Body of pancreas (tissue), 4 donors: ENCODE results near the gene AMMECR1L. TPM values are rescaled to one million over a fixed set of nuclear protein-coding genes. Genes with fewer than 3 reads are reported as not detected.

Experiments used
- ATAC-seq: fragments of 150-250 bp; one replicate; pipeline ENCODE4 v1.9.1; 2016
- DNase-seq, 4 donors: peaks; one replicate each; pipeline ENCODE4 v3.0.0-alpha.2; 2019
- H3K27ac ChIP-seq, 4 donors: fragments of 200-600 bp; sonication (generic); 1 replicate in 3 of 4; 2 replicates in 1 of 4; pipeline versions ENCODE4 v1.5.1 to v1.6.1; 2016 to 2019; ENCODE audit warnings: mild to moderate bottlenecking in 1 of 4, mixed read lengths in 1 of 4, moderate library complexity in 1 of 4
- H3K27me3 ChIP-seq, 2 donors: fragments of 200-600 bp; sonication (generic); one replicate each; pipeline ENCODE4 v1.6.0; 2016; ENCODE audit warnings: mild to moderate bottlenecking in 1 of 2
- H3K36me3 ChIP-seq, 2 donors: fragments of 200-600 bp; sonication (generic); replicated peaks in 1 of 2; 2 replicates each; pipeline ENCODE4 v1.5.1; 2016; ENCODE audit warnings: low read depth in 2 of 2; ENCODE audit not compliant: insufficient read depth in 1 of 2
- H3K4me1 ChIP-seq: fragments of 200-600 bp; sonication (generic); one replicate; pipeline ENCODE4 v1.6.0; 2016
- H3K4me3 ChIP-seq, 2 donors: fragments of 200-600 bp; sonication (generic); 1 replicate in 1 of 2; 2 replicates in 1 of 2; pipeline ENCODE4 v1.5.1; 2016 to 2019
- H3K9me3 ChIP-seq, 3 donors: fragments of 200-600 bp; sonication (generic); 1 replicate in 2 of 3; 2 replicates in 1 of 3; pipeline ENCODE4 v1.5.1; 2016
- POLR2A ChIP-seq, 3 donors: fragments of 450-650 bp; IDR thresholded peaks; one replicate each; pipeline ENCODE4 v1.6.1; 2016; ENCODE audit warnings: antibody characterized with exemption in 3 of 3, mild to moderate bottlenecking in 2 of 3
- WGBS, 2 donors: methylation state at CpG; one replicate each; pipeline ENCODE4 v1.1.5; 2017; 5-methylcytosine and 5-hydroxymethylcytosine counted together
- intact Hi-C: fragments of 100-400 bp; cut with DNase I; formaldehyde crosslinking; loops from one replicate; pipeline ENCODE4 v1.15.1; 2023
- total RNA-seq, 2 donors: library from RNA; depleted of rRNA; stranded (reverse); fragments of >200 nt; gene quantifications; one replicate each; pipeline ENCODE4 v1.1.0, GENCODE V29; 2016
- TF ChIP-seq, protein P1 (sequence below), 7 experiments: fragments of 450-650 bp in 4 of 7; fragments of 200-600 bp in 3 of 7; sonication (generic) in 3 of 7; IDR thresholded peaks; one replicate each; pipeline ENCODE4 v1.5.1; 2016 to 2019; ENCODE audit warnings: antibody characterized with exemption in 7 of 7

Gene AMMECR1L
- total RNA-seq, 2 donors from 2014 or later = 6.2 to 9.2 TPM

DNA sequence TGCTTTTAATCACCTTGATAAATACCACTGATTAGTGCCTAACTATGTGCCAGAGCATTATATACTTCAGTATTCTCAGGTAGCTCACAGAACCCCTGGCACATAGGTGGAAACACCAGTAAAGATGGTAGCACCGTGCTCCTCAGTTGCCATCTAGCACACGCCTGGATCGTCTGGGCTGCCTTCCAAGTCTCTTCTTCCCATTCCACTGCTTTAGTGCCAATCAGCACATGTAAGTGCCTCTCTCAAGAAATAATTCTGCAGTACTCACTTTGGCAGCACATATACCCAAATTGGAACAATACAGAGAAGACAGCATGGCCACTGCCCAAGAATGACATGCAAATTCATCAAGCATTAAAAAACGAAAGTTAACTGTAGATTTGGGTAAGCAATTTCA, 40.8 kb downstream of the AMMECR1L start:
- 84 to 93% methylated on average over 4 of the region's 4 CpGs for WGBS, 2 donors
- Histone ChIP-seq H3K27me3 (no peaks in the 10 kb centered on the region), H3K36me3 (peaks cover 10 to 26% of the 10 kb centered on the region in 2 donors), H3K27ac (no peak overlapping the region), H3K9me3 (no peaks in the 10 kb centered on the region), H3K4me3 (no peak overlapping the region), H3K4me1 (no peaks in the 10 kb centered on the region)
- ATAC-seq = no peak
- intact Hi-C loops = no loop called here
- TF ChIP-seq, protein P1, sequence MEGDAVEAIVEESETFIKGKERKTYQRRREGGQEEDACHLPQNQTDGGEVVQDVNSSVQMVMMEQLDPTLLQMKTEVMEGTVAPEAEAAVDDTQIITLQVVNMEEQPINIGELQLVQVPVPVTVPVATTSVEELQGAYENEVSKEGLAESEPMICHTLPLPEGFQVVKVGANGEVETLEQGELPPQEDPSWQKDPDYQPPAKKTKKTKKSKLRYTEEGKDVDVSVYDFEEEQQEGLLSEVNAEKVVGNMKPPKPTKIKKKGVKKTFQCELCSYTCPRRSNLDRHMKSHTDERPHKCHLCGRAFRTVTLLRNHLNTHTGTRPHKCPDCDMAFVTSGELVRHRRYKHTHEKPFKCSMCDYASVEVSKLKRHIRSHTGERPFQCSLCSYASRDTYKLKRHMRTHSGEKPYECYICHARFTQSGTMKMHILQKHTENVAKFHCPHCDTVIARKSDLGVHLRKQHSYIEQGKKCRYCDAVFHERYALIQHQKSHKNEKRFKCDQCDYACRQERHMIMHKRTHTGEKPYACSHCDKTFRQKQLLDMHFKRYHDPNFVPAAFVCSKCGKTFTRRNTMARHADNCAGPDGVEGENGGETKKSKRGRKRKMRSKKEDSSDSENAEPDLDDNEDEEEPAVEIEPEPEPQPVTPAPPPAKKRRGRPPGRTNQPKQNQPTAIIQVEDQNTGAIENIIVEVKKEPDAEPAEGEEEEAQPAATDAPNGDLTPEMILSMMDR (IDR thresholded peaks at IDR 0.05) = no peak
- DNase-seq = no peak

DNA sequence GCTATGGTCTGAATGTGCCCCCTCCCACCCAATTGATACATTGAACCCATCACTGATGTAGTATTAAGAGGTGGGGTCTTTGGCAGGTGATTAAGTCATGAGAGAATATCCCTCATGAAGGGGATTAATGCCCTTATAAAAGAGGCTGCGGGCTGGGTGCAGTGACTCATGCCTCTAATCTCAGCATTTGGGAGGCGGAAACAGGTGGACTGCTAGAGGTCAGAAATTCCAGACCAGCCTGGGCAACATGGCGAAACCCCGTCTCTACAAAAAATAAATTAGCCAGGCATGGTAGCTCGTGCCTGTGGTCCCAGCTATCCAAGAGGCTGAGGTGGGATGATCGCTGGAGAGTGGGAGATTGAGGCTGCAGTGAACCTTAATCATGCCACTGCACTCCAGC, 42.1 kb downstream of the AMMECR1L start:
- no peak for ATAC-seq
- WGBS, 2 donors = 94 to 95% methylated on average over 6 of the region's 6 CpGs
- intact Hi-C loops = no loop called here

DNA sequence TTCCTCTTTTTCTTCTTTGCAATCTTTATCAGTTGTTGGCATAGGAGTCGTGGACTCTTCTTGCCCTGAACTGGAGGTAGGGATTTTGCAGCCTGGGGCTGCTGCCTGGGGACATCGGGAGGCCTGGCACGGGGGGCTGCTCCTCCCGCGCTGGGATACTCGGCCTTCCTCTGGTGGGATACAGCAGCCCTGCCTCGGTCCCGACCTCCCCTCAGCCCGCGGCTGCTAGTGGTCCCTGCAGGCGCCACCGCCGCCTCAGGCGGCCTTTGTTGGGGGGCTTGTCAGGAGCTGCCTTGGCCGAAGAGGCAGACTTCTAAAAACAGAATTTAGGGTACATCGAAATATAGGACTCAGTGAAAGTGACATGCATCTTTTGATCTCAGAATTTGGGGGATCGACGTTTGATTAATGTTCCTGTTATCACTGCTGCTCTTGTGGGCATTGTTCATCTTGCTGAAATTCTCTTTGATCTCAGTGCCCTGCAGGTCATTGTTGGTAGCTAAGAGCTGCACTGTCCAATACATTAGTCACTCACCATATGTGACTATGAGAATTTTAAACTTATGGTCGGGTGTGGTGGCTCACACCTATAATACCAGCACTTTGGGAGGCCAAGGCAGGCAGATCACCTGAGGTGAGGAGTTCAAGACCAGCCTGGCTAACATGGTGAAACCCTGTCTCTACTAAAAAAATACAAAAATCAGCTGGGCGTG, 44.1 kb downstream of the AMMECR1L start:
- 68 to 80% methylated on average over 11 to 20 of the region's 20 CpGs for WGBS, 2 donors
- H3K4me3 ChIP-seq = no peak overlapping the region
- no peak overlapping the region for H3K27ac ChIP-seq
- H3K9me3 ChIP-seq = no peaks in the 10 kb centered on the region
- no peaks in the 10 kb centered on the region for H3K27me3 ChIP-seq
- no peak for DNase-seq
- ATAC-seq = no peak
- no peaks in the 10 kb centered on the region for H3K4me1 ChIP-seq
- intact Hi-C loops = no loop called here
- no peak for TF ChIP-seq POLR2A (IDR thresholded peaks at IDR 0.05)
- TF ChIP-seq, protein P1 (IDR thresholded peaks at IDR 0.05) = no peak
- H3K36me3 ChIP-seq = peaks cover 5 to 12% of the 10 kb centered on the region in 2 donors

More for the DNA sequence above, 42.1 kb downstream of the AMMECR1L start:
- no peaks in the 10 kb centered on the region for H3K9me3 ChIP-seq
- TF ChIP-seq, protein P1 (IDR thresholded peaks at IDR 0.05) = no peak
- TF ChIP-seq POLR2A (IDR thresholded peaks at IDR 0.05) = no peak
- no peak for DNase-seq
- H3K4me1 ChIP-seq = no peaks in the 10 kb centered on the region
- H3K4me3 ChIP-seq = no peak overlapping the region
- H3K36me3 ChIP-seq = peaks cover 10 to 26% of the 10 kb centered on the region in 2 donors
- H3K27me3 ChIP-seq = no peaks in the 10 kb centered on the region
- H3K27ac ChIP-seq = no peak overlapping the region

DNA sequence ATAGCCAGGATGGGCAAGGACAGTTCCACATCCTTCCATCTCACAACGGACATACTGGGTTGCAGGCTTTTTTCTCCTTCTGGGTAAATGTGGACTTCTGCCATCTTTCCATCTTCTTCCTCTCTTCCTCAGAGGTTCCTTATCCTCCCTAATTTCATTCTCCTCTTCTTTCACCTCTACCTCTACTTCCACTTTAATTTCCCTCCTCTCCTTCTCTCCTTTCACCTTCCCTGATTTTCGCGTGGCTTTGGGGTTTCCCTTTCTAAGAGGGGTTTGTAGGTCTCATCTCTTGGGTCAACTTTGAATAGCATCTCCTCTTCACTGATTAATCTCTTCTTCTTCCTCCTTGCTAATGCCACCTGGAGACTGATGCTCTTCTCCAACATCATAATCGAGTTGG, 44.9 kb downstream of the AMMECR1L start:
- Histone ChIP-seq H3K27ac (no peak overlapping the region), H3K36me3 (peaks cover 0 to 7% of the 10 kb centered on the region in 2 donors), H3K4me1 (no peaks in the 10 kb centered on the region), H3K27me3 (no peaks in the 10 kb centered on the region), H3K4me3 (no peak overlapping the region), H3K9me3 (no peaks in the 10 kb centered on the region)
- intact Hi-C loops = no loop called here
- DNase-seq (no peak), ATAC-seq (no peak)
- 82 to 86% methylated on average over 4 of the region's 4 CpGs for WGBS, 2 donors
- TF ChIP-seq, protein P1 (IDR thresholded peaks at IDR 0.05) = no peak
- TF ChIP-seq POLR2A (IDR thresholded peaks at IDR 0.05) = no peak

DNA sequence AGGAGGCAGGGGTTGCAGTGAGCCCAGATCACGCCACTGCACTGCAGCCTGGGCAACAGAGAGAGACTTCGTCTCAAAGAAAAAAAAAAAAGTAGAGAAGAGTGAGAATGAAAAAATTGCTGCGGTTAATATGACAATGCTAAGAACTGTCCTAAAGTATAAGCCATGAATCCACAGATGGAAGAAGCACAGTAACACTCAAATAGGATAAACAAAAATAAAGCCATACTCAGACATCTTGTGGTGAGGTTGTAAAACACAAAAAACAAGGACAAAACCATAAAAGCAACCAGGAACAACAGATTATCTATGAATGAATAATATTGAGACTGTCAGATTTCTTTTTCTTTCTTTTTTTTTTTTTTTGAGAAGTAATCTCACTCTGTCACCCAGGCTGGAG, 50.8 kb downstream of the AMMECR1L start:
- Histone ChIP-seq H3K4me1 (no peaks in the 10 kb centered on the region), H3K27ac (no peak overlapping the region), H3K9me3 (no peaks in the 10 kb centered on the region), H3K4me3 (no peak overlapping the region), H3K27me3 (no peaks in the 10 kb centered on the region), H3K36me3 (no peaks in the 10 kb centered on the region)
- intact Hi-C loops = no loop called here
- ATAC-seq = no peak
- DNase-seq = no peak
- no peak for TF ChIP-seq POLR2A (IDR thresholded peaks at IDR 0.05)
- TF ChIP-seq, protein P1 (IDR thresholded peaks at IDR 0.05) = no peak
- 75 to 83% methylated on average over 3 of the region's 3 CpGs for WGBS, 2 donors
